PC-3 (cell line): ENCODE results near the gene ETV3L.

Experiments
- CTCF ChIP-seq: fragments of 300-600 bp; sonication (generic); conservative IDR thresholded peaks from 2 replicates; pipeline ENCODE4 v1.5.1; 2017; ENCODE audit warnings: antibody characterized with exemption, low read depth, mild to moderate bottlenecking, low read length
- EZH2 ChIP-seq: fragments of 300-600 bp; sonication (generic); IDR thresholded peaks from one replicate; pipeline ENCODE4 v1.6.1; 2017; ENCODE audit warnings: antibody characterized with exemption, mild to moderate bottlenecking, low read length; ENCODE audit not compliant: unreplicated experiment
- EZH2phosphoT487 ChIP-seq: fragments of 300-600 bp; sonication (generic); IDR thresholded peaks from 2 replicates; pipeline ENCODE4 v1.6.1; 2018; ENCODE audit warnings: mild to moderate bottlenecking, antibody characterized with exemption, low read length, borderline replicate concordance

- TF ChIP-seq EZH2phosphoT487 (no peak), CTCF (no peak), EZH2 (no peak)
Observed at GRCh38 chr1:157113106-157113505, 13.5 kb upstream of the ETV3L start.
